Astrocyte of the cerebellum (primary cell): ENCODE results near the gene ALOXE3.

Experiments
- DNase-seq: peaks from one replicate; pipeline ENCODE4 v3.0.0-alpha.2; 2011; ENCODE audit warnings: low read depth
- H3K4me3 ChIP-seq: 2 replicates; pipeline ENCODE4 v1.5.1; 2011; ENCODE audit warnings: mild to moderate bottlenecking, low read depth, low read length, moderate library complexity
- in situ Hi-C: cut with HindIII; loops from 2 replicates; pipeline ENCODE4 v1.10.0; 2017; ENCODE audit warnings: low sequenced_read_pairs
- TF ChIP-seq, protein P1 (sequence below): IDR thresholded peaks from 2 replicates; pipeline ENCODE4 v1.5.1; 2012; ENCODE audit warnings: low read length, low read depth, moderate library complexity, mild to moderate bottlenecking; ENCODE audit errors: missing control alignments

The ALOXE3 gene

DNA sequence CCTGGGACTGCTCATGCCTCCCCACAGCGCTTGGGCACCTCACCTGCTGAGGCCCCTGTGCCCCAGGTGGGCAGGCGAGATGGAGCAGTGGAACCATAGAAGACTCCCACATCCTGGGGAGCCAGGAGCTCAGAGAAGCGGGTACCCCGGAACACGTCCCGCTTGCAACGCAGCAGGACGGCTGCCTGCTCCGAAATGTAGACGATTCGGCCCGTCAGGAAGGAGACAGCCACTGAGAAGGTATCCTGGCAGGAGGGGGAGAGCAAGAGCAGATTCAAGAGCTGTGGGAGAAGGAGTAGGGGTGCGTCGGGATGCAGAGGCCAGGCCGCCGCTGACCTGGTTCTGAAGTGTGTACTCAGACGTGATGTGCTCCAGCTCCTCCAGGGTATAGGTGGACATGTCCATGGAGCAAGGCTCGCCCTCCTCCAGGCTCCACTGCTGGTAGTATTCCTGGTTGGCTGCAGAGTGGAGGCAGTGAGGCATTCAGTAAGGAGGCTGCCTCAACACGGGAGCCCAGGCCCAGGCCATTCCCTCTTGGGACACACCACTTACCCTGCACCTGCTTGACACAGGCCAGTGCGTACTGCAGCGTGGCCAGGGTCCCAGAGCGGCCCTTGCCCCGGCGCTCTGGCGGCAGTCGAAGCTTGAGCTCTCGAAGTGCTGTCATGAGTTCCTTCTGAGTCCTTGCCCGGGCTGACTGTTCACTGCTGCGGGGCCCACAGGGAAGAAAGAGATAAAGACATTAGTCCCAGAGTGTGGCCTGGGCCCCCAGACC lies 31.3 kb upstream of the ALOXE3 start:
- DNase-seq: no peak
- TF ChIP-seq, protein P1, sequence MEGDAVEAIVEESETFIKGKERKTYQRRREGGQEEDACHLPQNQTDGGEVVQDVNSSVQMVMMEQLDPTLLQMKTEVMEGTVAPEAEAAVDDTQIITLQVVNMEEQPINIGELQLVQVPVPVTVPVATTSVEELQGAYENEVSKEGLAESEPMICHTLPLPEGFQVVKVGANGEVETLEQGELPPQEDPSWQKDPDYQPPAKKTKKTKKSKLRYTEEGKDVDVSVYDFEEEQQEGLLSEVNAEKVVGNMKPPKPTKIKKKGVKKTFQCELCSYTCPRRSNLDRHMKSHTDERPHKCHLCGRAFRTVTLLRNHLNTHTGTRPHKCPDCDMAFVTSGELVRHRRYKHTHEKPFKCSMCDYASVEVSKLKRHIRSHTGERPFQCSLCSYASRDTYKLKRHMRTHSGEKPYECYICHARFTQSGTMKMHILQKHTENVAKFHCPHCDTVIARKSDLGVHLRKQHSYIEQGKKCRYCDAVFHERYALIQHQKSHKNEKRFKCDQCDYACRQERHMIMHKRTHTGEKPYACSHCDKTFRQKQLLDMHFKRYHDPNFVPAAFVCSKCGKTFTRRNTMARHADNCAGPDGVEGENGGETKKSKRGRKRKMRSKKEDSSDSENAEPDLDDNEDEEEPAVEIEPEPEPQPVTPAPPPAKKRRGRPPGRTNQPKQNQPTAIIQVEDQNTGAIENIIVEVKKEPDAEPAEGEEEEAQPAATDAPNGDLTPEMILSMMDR: no peak
- in situ Hi-C loops: loop anchor here (5.0 kb wide), 1 partner anchor 37 kb away; no protein-coding TSS in a partner anchor

DNA sequence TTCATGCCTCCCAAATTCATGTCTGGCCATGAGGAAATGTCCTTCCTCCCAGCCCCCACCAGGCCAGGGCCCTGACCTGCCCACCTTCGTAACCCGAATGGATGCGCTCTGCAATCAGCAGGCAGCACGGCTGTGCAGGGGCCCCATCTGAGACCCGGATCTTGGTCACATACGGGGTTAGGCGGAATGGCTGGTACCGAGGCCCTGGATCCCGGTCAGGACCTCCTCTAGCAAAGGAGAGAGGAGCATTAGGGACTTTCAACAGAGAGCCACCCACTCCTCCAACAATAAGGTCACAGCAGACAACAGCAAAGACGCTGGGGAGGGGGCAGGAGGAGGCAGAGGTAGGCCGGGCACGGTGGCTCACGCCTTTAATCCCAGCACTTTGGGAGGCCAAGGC lies 30.2 kb upstream of the ALOXE3 start:
- H3K4me3 ChIP-seq: no peak overlapping the region
- in situ Hi-C loops: no loop called here
- TF ChIP-seq, protein P1: no peak
- DNase-seq: no peak

More for the DNA sequence above, 31.3 kb upstream of the ALOXE3 start:
- no peak overlapping the region for H3K4me3 ChIP-seq

- in situ Hi-C loops: no loop called here
- no peak overlapping the region for H3K4me3 ChIP-seq
- TF ChIP-seq, protein P1: no peak
- no peak for DNase-seq
Observed at GRCh38 chr17:8147805-8148404, 29.6 kb upstream of the ALOXE3 start.

- in situ Hi-C loops: no loop called here
- H3K4me3 ChIP-seq: no peak overlapping the region
- DNase-seq: no peak
- TF ChIP-seq, protein P1: no peak
Observed at GRCh38 chr17:8147141-8147804, 29.0 kb upstream of the ALOXE3 start.

GRCh38 chr17:8146381-8147140 lies 28.2 kb upstream of the ALOXE3 start:
- no peak overlapping the region for H3K4me3 ChIP-seq
- in situ Hi-C loops: no loop called here
- no peak for DNase-seq
- TF ChIP-seq, protein P1: no peak

DNA sequence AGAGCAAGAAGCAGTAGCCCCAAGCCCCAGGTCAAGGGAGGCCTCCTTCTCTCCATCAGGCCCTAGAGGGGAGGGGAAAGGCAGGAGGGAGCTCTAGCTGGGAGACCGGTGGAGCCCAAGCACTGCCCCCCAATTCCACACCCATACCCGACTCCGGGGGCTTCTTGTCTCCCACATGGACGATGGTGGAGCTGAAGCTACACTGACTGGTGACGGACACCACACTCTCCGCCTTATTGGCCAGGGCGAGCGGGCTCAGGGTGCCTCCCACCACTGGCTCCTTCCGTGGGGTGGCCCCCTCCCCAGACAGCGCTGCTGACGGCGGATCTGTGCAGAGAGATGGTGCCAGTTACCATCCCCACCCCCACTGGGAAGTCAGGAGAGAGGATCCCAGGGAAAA lies 27.5 kb upstream of the ALOXE3 start:
- DNase-seq: no peak
- TF ChIP-seq, protein P1: no peak
- in situ Hi-C loops: no loop called here
- H3K4me3 ChIP-seq: no peak overlapping the region
